ENCODE measurements around the gene BTBD16. TPM values are rescaled to one million over a fixed set of nuclear protein-coding genes. Genes with fewer than 3 reads are reported as not detected.

Gene BTBD16
- total RNA-seq, 1 experiment from 2014 or later, result not detected

DNA sequence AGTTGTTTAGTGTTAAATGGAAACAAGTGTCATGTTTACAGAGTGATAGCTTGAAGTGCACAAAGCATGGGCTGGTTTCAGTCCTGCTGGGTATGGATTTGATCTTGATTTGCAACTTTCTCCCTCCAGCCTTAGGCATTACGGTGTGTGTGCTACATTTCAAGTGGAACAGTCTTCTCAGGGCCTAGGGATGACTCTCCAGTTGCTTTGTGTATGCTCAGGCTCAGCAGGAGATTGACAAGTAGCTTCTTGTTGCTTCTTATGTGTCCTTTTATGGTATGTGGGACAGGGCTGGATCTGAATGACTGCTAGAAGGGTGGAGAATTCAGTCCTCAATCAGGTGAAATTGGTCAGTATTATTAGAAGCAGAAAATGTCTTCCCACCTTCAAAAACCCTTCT is 52.1 kb downstream of the BTBD16 start:
- Histone ChIP-seq H3K4me2 (ENCODE audit: insufficient read depth, insufficient read length, low read length) (no peak overlapping the region), H2AK5ac (ENCODE audit: insufficient read length, low read length) (no peak overlapping the region), H3K18ac (ENCODE audit: insufficient read length, low read depth, low read length) (no peak overlapping the region), H3K23ac (ENCODE audit: insufficient read length, low read depth, low read length) (no peak overlapping the region), H3K4me1 (ENCODE audit: insufficient read depth, low read length) (no peaks in the 10 kb centered on the region), H4K8ac (replicated peaks; ENCODE audit: insufficient read length, low read depth, low read length) (no peak overlapping the region), H3T11ph (ENCODE audit: low read length) (no peak overlapping the region), H3K79me2 (ENCODE audit: insufficient read depth, low read length) (no peaks in the 10 kb centered on the region), H3K23me2 (ENCODE audit: insufficient read length, low read depth, low read length, poor library complexity, severe bottlenecking) (no peaks in the 10 kb centered on the region), H2AFZ (ENCODE audit: low read length) (no peak overlapping the region), H2BK120ac (ENCODE audit: low read depth, low read length, poor library complexity, severe bottlenecking) (no peak overlapping the region), H2BK5ac (ENCODE audit: insufficient read length, low read length) (no peak overlapping the region), H3K56ac (ENCODE audit: insufficient read length, low read depth, low read length) (no peak overlapping the region), H2BK15ac (ENCODE audit: low read depth, low read length) (no peak overlapping the region), H3K79me1 (ENCODE audit: insufficient read depth, low read depth, low read length, poor library complexity, severe bottlenecking) (no peaks in the 10 kb centered on the region), H2BK20ac (ENCODE audit: low read depth, low read length, poor library complexity, severe bottlenecking) (no peak overlapping the region), H3K27ac (ENCODE audit: insufficient read length, low read depth, low read length) (no peak overlapping the region), H2BK12ac (ENCODE audit: insufficient read length, low read depth, low read length) (no peak overlapping the region), H3K14ac (ENCODE audit: insufficient read depth, low read length) (no peak overlapping the region), H3K9ac (ENCODE audit: extremely low read depth, insufficient read length, low read length) (no peak overlapping the region), H3K9me3 (ENCODE audit: control insufficient read depth, low read depth, low read length) (no peaks in the 10 kb centered on the region), H3K27me3 (ENCODE audit: insufficient read depth, low read length) (no peaks in the 10 kb centered on the region; the same call in 1 of the 2 replicates), H4K20me1 (ENCODE audit: control insufficient read depth, insufficient read depth, insufficient read length) (no peaks in the 10 kb centered on the region), H4K5ac (ENCODE audit: insufficient read length, low read depth, low read length) (no peak overlapping the region), H4K91ac (ENCODE audit: insufficient read length, low read depth, low read length) (no peak overlapping the region), H3K4ac (ENCODE audit: low read depth, low read length) (no peak overlapping the region)
- no CpG with 5 or more reads among the region's 1 CpG for WGBS (ENCODE audit: extremely low coverage, insufficient read length, low lambda C conversion rate)
- no peak for DNase-seq
- Mint-ChIP-seq H3K9me3 (peaks cover 8 to 12% of the 10 kb centered on the region in 2 experiments; a peak in 4 of 5 replicates), H3K27me3 (ENCODE audit: low read depth) (no peaks in the 10 kb centered on the region; the same call in none of the 2 replicates), H3K36me3 (ENCODE audit: insufficient read depth in 1 of 3, low read depth in 3 of 3) (peaks cover 1 to 14% (median 2%) of the 10 kb centered on the region in 3 experiments; a peak in 4 of 7 replicates), H3K4me1 (peaks cover 6 to 7% of the 10 kb centered on the region in 2 experiments; a peak in 3 of 4 replicates), H3K27ac (no peak overlapping the region), H3K4me3 (no peak overlapping the region)
- TF ChIP-seq, protein P1, sequence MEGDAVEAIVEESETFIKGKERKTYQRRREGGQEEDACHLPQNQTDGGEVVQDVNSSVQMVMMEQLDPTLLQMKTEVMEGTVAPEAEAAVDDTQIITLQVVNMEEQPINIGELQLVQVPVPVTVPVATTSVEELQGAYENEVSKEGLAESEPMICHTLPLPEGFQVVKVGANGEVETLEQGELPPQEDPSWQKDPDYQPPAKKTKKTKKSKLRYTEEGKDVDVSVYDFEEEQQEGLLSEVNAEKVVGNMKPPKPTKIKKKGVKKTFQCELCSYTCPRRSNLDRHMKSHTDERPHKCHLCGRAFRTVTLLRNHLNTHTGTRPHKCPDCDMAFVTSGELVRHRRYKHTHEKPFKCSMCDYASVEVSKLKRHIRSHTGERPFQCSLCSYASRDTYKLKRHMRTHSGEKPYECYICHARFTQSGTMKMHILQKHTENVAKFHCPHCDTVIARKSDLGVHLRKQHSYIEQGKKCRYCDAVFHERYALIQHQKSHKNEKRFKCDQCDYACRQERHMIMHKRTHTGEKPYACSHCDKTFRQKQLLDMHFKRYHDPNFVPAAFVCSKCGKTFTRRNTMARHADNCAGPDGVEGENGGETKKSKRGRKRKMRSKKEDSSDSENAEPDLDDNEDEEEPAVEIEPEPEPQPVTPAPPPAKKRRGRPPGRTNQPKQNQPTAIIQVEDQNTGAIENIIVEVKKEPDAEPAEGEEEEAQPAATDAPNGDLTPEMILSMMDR (conservative IDR thresholded peaks at IDR 0.05), result no peak
